SU-DHL-6 (cell line): ENCODE data around the gene APCDD1.

Experiments
- H2AFZ ChIP-seq: fragments of 200-600 bp; sonication (generic); 2 replicates; pipeline ENCODE4 v1.6.1; 2014; ENCODE audit warnings: low read depth, mild to moderate bottlenecking, moderate library complexity, mixed read lengths, antibody characterized with exemption, low read length; ENCODE audit not compliant: severe bottlenecking
- H3F3A ChIP-seq: fragments of 200-600 bp; shearing (Covaris generic); 2 replicates; pipeline ENCODE4 v1.6.0; 2016; ENCODE audit warnings: antibody characterized with exemption, mild to moderate bottlenecking; ENCODE audit not compliant: insufficient read depth
- H3K27ac ChIP-seq: fragments of 200-600 bp; sonication (generic); 2 replicates; pipeline ENCODE4 v1.5.1; 2016; ENCODE audit warnings: low read depth, mild to moderate bottlenecking, low read length, moderate library complexity, mixed read lengths
- H3K27me3 ChIP-seq: fragments of 200-600 bp; sonication (generic), shearing (Covaris generic); 2 replicates; pipeline ENCODE4 v1.6.0; 2014; ENCODE audit warnings: mild to moderate bottlenecking, low read length
- H3K36me3 ChIP-seq: fragments of 200-600 bp; sonication (generic); 2 replicates; pipeline ENCODE4 v1.6.1; 2014; ENCODE audit warnings: mild to moderate bottlenecking, low read length, mixed read lengths
- H3K4me2 ChIP-seq: fragments of 300-600, 200-600 bp; shearing (Covaris generic), sonication (generic); 2 replicates; pipeline ENCODE4 v1.6.0; 2014; ENCODE audit warnings: low read length, low read depth, mild to moderate bottlenecking; ENCODE audit not compliant: poor library complexity, severe bottlenecking
- H3K4me3 ChIP-seq: fragments of 200-600 bp; sonication (generic); 2 replicates; pipeline ENCODE4 v1.5.1; 2014; ENCODE audit warnings: antibody characterized with exemption, low read length, mild to moderate bottlenecking, mixed read lengths; ENCODE audit not compliant: insufficient read depth, poor library complexity, severe bottlenecking
- H3K79me2 ChIP-seq: fragments of 200-600 bp; sonication (generic); 2 replicates; pipeline ENCODE4 v1.6.1; 2014; ENCODE audit warnings: mild to moderate bottlenecking, low read length, moderate library complexity; ENCODE audit not compliant: insufficient read depth
- H3K9ac ChIP-seq: fragments of 200-600 bp; sonication (generic); 2 replicates; pipeline ENCODE4 v1.7.0; 2014; ENCODE audit warnings: mild to moderate bottlenecking, low read length
- H3K9me2 ChIP-seq: fragments of 200-600 bp; sonication (generic); replicated peaks from 2 replicates; pipeline ENCODE4 v1.6.1; 2014; ENCODE audit warnings: low read length; ENCODE audit not compliant: insufficient read depth
- H3K9me3 ChIP-seq: fragments of 200-600 bp; sonication (generic); 2 replicates; pipeline ENCODE4 v1.6.1; 2014; ENCODE audit warnings: low read length, mixed read lengths; ENCODE audit not compliant: insufficient read depth
- H4K20me1 ChIP-seq: fragments of 200-600 bp; sonication (generic); 2 replicates; pipeline ENCODE4 v1.6.1; 2014; ENCODE audit warnings: low read depth, mild to moderate bottlenecking, antibody characterized with exemption, low read length, moderate library complexity, mixed read lengths
- EZH2phosphoT487 ChIP-seq: fragments of 200-600 bp; sonication (generic), shearing (Covaris generic); conservative IDR thresholded peaks from 2 replicates; pipeline ENCODE4 v1.6.1; 2018; ENCODE audit warnings: mild to moderate bottlenecking, antibody characterized with exemption, low read length, moderate library complexity, mixed read lengths
- TF ChIP-seq, protein P1 (sequence below): fragments of 200-600 bp; sonication (generic); IDR thresholded peaks from one replicate; pipeline ENCODE4 v1.5.1; 2017; ENCODE audit warnings: antibody characterized with exemption, mild to moderate bottlenecking, low read length, moderate library complexity; ENCODE audit not compliant: insufficient read depth, poor library complexity, severe bottlenecking

Gene APCDD1

DNA sequence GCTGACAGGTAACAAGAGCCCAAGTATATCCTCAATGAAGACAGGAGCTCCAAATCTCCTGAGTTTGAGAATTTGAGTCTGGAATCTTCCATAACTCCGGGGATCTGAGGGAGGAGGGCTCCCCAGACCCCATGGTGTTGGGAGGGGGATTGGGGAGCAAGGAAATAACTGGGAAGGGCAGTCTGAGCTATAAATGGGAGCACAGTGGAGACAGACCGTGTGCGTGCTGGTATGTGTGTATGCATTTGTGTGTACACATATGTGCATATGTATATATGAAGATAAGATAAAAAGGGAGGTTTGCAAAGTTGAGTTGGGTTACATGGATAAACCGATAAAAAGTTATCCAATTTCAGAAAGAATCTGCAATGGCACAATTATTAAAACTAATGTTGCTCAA is 2.3 kb downstream of the APCDD1 start:
- Histone ChIP-seq H3K27me3 (no peaks in the 10 kb centered on the region), H3F3A (no peaks in the 10 kb centered on the region), H3K79me2 (no peaks in the 10 kb centered on the region), H4K20me1 (no peaks in the 10 kb centered on the region), H3K27ac (no peak overlapping the region), H3K9me3 (no peaks in the 10 kb centered on the region), H3K9me2 (no peaks in the 10 kb centered on the region), H3K36me3 (no peaks in the 10 kb centered on the region), H2AFZ (no peak overlapping the region), H3K4me2 (no peak overlapping the region), H3K9ac (no peak overlapping the region), H3K4me3 (no peak overlapping the region)
- TF ChIP-seq, protein P1, sequence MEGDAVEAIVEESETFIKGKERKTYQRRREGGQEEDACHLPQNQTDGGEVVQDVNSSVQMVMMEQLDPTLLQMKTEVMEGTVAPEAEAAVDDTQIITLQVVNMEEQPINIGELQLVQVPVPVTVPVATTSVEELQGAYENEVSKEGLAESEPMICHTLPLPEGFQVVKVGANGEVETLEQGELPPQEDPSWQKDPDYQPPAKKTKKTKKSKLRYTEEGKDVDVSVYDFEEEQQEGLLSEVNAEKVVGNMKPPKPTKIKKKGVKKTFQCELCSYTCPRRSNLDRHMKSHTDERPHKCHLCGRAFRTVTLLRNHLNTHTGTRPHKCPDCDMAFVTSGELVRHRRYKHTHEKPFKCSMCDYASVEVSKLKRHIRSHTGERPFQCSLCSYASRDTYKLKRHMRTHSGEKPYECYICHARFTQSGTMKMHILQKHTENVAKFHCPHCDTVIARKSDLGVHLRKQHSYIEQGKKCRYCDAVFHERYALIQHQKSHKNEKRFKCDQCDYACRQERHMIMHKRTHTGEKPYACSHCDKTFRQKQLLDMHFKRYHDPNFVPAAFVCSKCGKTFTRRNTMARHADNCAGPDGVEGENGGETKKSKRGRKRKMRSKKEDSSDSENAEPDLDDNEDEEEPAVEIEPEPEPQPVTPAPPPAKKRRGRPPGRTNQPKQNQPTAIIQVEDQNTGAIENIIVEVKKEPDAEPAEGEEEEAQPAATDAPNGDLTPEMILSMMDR = no peak
- TF ChIP-seq EZH2phosphoT487 = no peak

DNA sequence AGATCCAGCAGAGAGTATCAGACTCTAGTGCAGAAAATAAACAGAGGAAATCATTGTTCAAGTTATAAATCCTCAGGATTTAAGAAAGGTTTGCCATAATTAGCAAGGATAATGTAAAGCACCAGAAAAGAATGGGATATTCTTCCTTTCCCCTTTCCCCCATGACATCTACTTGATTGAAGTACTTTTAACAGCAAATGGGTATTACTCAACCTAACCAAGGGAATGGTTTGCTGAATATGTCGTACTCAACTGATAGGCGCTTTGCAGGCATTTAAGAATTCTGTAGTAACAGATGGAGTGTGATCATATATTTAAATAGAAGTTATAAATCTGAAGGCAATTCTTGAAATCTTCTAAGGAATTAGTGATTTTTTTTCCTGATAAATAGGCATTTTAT is 2.7 kb downstream of the APCDD1 start:
- Histone ChIP-seq H4K20me1 (no peaks in the 10 kb centered on the region), H3K9me3 (no peaks in the 10 kb centered on the region), H3K9ac (no peak overlapping the region), H3F3A (no peaks in the 10 kb centered on the region), H3K4me3 (no peak overlapping the region), H3K27ac (no peak overlapping the region), H3K79me2 (no peaks in the 10 kb centered on the region), H3K9me2 (no peaks in the 10 kb centered on the region), H3K27me3 (no peaks in the 10 kb centered on the region), H3K4me2 (no peak overlapping the region), H3K36me3 (no peaks in the 10 kb centered on the region), H2AFZ (no peak overlapping the region)
- TF ChIP-seq EZH2phosphoT487 = no peak
- TF ChIP-seq, protein P1 = no peak

DNA sequence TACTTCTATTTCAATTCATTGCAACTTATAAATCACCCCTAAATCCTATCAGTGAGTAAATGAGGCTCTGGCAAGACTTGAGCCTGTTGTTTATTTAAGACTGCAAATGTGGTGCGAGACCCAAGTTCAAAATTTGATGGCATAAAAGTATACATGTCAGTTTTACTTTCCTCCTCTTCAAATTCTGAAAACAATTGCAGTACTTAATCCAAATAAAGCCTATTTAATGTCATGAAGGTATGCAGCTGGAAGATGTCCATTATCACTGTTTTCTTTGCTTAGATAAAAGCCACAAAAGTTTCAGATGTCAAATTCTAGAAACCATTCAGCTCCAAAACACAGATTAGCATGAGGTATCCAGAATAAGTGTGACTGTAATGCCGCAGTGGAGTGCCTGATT is 3.3 kb downstream of the APCDD1 start:
- Histone ChIP-seq H3K4me2 (no peak overlapping the region), H3K4me3 (no peak overlapping the region), H3K79me2 (no peaks in the 10 kb centered on the region), H3K36me3 (no peaks in the 10 kb centered on the region), H3K9ac (no peak overlapping the region), H4K20me1 (no peaks in the 10 kb centered on the region), H3K9me2 (no peaks in the 10 kb centered on the region), H3K27me3 (no peaks in the 10 kb centered on the region), H3F3A (no peaks in the 10 kb centered on the region), H2AFZ (no peak overlapping the region), H3K9me3 (no peaks in the 10 kb centered on the region), H3K27ac (no peak overlapping the region)
- no peak for TF ChIP-seq EZH2phosphoT487
- TF ChIP-seq, protein P1 = no peak
